SK-N-SH (cell line): Measurements from ENCODE around the gene VPS13A.

Experiments
- EP300 ChIP-seq, 2 experiments: IDR thresholded peaks; 2 replicates each; pipeline versions ENCODE4 v1.4.0 to v1.6.1; 2012; ENCODE audit warnings: borderline replicate concordance in 1 of 2, low read depth in 1 of 2, low read length in 1 of 2
- RAD21 ChIP-seq: IDR thresholded peaks from 2 replicates; pipeline ENCODE4 v1.6.1; 2012; ENCODE audit warnings: mild to moderate bottlenecking, low read length
- TF ChIP-seq, protein P1 (sequence below): IDR thresholded peaks from 2 replicates; pipeline ENCODE4 v1.4.0; 2012; ENCODE audit warnings: low read depth
- TF ChIP-seq, protein P2 (sequence below): fragments of 200-600 bp; sonication (generic); IDR thresholded peaks from 2 replicates; pipeline ENCODE4 v1.6.1; 2017; ENCODE audit warnings: antibody characterized with exemption, mild to moderate bottlenecking, moderate library complexity

DNA sequence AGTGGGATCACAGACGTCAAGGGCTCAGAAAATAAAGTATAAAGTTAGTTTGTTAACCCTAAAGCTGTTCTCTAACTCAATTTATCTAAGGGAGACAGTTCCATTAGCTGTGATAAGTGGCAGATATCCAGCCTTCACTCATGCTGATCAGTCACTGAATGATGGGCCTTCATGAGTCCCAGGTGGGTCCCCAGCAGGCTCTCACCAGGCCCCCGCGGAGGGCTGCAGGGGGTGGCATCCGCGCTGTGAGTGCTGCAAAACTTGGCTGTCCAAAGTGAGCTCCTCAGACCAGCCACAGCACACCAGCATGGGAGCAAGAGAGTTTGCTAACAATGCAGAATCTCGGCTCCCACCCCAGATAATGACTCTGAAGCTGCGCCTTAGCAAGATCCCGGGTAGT is 283.6 kb downstream of the VPS13A start:
- TF ChIP-seq, protein P1, sequence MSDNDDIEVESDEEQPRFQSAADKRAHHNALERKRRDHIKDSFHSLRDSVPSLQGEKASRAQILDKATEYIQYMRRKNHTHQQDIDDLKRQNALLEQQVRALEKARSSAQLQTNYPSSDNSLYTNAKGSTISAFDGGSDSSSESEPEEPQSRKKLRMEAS = no peak
- TF ChIP-seq, protein P2, sequence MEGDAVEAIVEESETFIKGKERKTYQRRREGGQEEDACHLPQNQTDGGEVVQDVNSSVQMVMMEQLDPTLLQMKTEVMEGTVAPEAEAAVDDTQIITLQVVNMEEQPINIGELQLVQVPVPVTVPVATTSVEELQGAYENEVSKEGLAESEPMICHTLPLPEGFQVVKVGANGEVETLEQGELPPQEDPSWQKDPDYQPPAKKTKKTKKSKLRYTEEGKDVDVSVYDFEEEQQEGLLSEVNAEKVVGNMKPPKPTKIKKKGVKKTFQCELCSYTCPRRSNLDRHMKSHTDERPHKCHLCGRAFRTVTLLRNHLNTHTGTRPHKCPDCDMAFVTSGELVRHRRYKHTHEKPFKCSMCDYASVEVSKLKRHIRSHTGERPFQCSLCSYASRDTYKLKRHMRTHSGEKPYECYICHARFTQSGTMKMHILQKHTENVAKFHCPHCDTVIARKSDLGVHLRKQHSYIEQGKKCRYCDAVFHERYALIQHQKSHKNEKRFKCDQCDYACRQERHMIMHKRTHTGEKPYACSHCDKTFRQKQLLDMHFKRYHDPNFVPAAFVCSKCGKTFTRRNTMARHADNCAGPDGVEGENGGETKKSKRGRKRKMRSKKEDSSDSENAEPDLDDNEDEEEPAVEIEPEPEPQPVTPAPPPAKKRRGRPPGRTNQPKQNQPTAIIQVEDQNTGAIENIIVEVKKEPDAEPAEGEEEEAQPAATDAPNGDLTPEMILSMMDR = no peak
- TF ChIP-seq RAD21 (no peak), EP300 (IDR thresholded peaks at IDR 0.05; ENCODE audit: borderline replicate concordance in 1 of 2, low read depth in 1 of 2, low read length in 1 of 2) (no peak)
